DMS153 (cell line): ENCODE data around the gene NFE2.

Experiments used
- DNase-seq: peaks from one replicate; lab custom pipeline; 2025; lab: John Stamatoyannopoulos, UW

Gene NFE2

DNA sequence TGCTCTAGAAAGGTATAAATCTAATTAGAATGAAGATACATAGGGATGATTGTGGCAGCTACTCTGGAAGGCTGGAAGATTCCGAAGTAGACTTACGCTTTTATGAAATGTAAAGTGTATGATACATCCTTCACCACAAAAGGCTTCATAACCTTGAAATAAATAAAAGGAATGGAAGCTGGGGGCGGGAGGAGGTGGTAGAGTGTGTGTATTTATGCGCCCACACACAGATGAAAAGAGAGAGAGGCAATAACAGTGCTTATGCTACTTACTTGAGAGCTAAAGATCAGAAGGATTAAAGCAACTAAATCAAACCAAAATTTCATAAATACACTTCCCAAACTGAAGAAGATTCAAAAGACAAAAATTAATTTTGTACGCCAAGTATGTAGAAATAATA, 51.3 kb downstream of the NFE2 start:
- DNase-seq = no peak

DNA sequence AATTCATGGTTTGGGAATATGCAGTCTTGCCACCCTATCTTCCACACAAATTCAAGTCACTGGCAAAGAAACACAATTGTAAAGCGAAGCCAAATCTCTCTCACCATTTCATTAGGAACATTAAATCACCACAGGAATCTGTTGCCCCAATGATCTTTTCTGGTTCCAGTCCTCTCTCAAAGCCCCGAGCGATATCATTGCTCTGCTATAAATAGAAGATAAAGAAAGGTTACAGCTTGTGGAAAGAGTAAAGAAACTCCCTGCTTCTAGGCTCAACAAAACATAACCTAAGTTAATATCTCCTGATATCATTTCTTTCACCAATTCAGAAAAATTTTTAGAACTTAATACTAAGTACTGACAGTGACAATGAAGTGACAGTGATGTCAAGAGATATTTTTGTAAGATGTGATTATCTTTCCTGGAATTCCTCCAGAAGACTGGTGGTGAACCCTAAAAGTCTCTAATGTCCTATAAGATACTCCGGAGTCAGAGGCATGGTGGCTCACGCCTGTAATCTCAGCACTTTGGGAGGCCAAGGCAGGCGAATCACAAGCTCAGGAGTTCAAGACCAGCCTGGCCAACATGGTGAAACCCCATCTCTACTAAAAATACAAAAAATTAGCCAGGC, 54.7 kb downstream of the NFE2 start:
- DNase-seq = no peak
